Fibroblast of skin of right quadriceps (primary cell): ENCODE data around the gene TSC2.
"Not testable (repeated sequence)": the region's sequence is repeated elsewhere in the genome, so short reads cannot be mapped to it uniquely, and the experiment has no call there.

ENCODE experiments used
- DNase-seq: peaks from one replicate; pipeline ENCODE4 v3.0.0-alpha.2; 2013

The TSC2 gene

GRCh38 chr16:2125609-2126008 lies 77.8 kb downstream of the TSC2 start:
- not testable (repeated sequence) for DNase-seq

GRCh38 chr16:2126161-2126743 lies 78.5 kb downstream of the TSC2 start:
- peak; percentile 17 for DNase-seq

GRCh38 chr16:2126928-2127556 lies 79.3 kb downstream of the TSC2 start:
- DNase-seq: not testable (repeated sequence)

- peak; percentile 70 for DNase-seq
These were observed 80.0 kb downstream of the TSC2 start for GRCh38 chr16:2127630-2128280.

- peak; percentile 34 for DNase-seq
These were observed 81.5 kb downstream of the TSC2 start for GRCh38 chr16:2129251-2129650.

GRCh38 chr16:2129890-2130447 lies 82.2 kb downstream of the TSC2 start:
- not testable (repeated sequence) for DNase-seq

GRCh38 chr16:2133797-2134196 lies 86.0 kb downstream of the TSC2 start:
- DNase-seq: not testable (repeated sequence)

- not testable (repeated sequence) for DNase-seq
These were observed 87.3 kb downstream of the TSC2 start for GRCh38 chr16:2135071-2135470.

GRCh38 chr16:2135770-2136490 lies 88.1 kb downstream of the TSC2 start, which contains the start of gene PKD1:
Gene PKD1, minus strand, starts transcription at chr16:2135898. Its CDS starts 209 bp downstream, at chr16:2135689.
- DNase-seq: peak; percentile 92
